Ramos (cell line): Measurements from ENCODE around the gene GTF2H4.

Experiments used
- in situ Hi-C: fragments of 300-500 bp; cut with MboI; formaldehyde crosslinking; loops from one replicate; pipeline ENCODE4 v1.14.3; 2022; ENCODE audit warnings: low sequenced_read_pairs; ENCODE audit not compliant: unreplicated experiment

GTF2H4 gene

DNA sequence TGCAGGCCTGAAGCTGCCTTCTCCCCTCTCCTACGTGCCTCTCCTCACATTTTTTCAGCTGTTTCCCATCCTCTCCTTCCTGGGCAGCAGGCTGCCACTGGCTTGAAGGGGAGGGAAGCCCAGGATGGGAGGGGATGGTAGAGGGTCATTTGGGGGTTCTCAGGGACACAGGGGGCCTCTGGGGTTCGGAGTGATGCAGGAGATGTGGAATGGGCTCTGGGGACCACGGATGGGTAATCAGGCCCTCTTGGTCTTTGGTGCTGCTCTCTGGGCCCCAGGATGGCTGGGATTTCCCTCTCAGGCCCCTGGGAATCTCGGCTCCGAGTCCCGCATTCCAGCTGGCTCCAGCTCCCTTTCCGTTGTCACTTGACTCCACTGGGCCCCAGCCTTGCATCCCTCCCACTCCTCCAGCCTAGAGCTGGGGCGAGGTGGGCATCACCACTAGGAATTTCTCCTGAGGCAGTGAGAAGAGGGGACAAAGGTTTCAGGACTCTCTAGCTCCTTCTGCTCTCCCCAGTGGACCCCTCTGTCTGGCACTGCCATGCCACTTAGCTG is 25.7 kb upstream of the GTF2H4 start:
- in situ Hi-C loops = no loop called here

DNA sequence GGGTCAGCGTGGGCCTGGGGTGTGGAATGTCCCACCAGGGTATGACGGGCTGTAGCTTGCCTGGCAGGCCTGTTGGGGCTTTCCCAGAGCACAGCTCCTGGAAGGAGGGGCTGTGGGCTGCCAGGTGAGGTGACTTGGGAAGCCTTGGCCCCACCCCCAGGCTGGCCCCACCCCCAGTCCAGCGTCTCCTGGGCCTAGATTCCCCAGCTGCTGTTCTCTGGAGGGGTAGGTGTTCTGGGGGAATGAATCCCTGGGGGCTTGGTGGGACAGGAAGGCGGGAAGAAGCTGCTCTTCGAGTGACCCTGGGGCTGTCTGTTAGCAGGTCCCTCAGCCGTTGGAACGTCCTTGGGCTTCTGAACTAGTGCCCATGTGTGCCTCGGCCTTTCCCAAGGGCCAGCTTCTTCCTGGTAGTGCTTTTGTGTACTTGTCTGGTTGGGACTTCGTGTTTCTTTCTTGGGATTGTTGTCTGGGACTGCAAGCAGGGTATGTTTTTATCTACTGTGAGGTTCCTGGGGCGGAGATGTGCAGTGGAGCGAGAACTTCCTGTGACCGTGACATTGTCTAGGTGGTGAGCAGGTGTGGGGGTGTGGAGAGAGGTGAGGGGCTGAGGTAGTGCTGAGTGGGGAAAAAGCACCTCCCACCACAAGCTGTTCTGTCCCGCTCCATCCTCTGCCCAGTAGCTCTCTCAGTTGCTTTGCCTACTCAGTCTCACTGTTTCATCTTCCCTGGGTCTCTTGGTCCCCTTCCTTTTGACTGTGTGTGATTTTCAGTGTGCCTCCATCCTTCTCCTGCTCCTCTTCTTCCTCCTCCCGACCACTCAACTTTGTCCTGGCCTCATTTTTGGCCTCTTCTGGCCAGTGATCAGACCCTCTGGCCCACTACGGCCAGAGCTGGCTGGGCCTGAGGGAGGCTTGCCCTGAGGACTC is 25.0 kb upstream of the GTF2H4 start:
- in situ Hi-C loops = no loop called here

DNA sequence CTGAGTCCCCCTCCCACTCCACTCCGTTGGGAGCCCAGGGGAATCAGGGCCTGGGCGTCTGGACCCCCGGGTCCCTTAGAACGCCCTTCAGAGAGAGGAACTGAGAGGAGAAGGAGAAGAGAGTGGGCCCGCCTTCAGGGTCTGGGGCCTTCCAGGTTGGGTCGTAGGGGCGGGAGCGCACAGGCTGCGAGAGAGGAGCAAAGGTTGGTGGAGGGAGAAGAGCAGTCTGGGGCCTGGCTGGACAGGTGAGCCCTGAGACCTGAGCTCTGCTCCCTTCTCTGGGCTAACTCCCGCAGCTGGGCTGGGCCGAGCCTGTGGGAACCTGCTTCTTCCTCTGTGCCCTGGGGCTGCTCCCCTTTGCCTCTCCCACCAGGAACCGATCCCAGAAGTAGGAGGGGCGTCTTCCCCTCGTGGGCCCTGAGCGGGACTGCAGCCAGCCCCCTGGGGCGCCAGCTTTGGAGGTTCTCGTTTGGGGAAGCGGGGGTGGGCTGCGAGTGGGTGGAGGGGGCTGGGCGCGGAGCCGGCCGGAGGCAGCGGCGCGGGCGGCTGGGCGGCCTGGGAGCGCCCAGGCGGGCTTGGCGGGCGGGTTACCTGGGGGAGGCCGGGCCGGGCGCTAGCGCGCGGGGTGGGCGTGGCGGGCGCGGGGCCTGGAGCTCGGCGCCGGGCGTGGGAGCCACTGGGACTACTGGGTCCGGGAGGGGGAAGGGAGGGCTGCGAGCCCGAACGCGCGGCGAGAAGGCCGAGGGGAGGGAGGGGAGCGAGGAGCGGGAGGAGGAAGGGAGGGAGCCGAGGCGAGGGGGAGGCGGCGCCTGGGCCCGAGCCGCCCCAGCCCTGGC is 24.1 kb upstream of the GTF2H4 start, which contains the start of gene DDR1:
Gene DDR1, plus strand, starts transcription at position 835 of the 836 bp plus-strand sequence. CDS start 4,211 bp downstream, outside the sequence.
- in situ Hi-C loops = no loop called here

DNA sequence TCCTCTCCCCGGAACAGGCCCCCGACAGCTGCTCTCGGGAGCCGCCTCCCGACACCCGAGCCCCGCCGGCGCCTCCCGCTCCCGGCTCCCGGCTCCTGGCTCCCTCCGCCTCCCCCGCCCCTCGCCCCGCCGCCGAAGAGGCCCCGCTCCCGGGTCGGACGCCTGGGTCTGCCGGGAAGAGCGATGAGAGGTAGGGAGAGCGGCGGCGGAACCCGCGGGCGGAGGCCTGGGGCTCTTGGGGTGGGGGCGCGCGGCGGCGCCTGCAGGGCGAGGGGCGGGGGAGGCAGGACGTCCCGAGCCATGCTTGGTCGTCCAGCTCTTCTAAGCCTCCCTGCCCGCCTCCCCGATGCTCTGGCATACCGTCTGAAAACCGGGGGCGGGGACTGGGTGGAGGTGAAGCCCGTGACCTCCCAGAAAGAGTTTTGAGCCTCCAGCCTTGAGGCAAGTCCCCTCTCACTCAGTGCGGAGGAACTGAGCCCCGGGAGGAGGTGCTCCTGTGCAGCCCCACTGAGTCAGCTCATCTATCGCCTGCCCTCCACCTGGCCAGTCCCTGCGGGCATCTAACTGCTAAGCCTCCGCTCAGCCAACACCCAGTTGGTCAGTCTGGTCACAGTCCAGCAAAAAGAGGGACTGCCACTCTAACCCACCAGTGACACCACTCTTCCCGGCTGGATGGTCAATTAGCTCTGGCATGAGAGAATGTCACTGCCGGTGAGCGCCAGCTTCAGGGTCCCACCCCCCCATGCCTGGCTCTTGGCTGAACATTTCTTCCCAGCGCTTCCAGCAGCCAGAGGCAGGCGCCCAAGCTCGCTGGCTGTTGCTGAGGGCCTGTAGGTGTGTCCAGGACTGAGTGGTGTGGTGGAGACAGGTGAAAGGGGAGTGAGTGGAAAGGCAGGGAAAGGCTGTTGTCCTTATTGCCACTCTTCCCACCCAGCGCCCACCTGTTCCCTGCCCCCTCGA is 23.2 kb upstream of the GTF2H4 start:
- in situ Hi-C loops = no loop called here

DNA sequence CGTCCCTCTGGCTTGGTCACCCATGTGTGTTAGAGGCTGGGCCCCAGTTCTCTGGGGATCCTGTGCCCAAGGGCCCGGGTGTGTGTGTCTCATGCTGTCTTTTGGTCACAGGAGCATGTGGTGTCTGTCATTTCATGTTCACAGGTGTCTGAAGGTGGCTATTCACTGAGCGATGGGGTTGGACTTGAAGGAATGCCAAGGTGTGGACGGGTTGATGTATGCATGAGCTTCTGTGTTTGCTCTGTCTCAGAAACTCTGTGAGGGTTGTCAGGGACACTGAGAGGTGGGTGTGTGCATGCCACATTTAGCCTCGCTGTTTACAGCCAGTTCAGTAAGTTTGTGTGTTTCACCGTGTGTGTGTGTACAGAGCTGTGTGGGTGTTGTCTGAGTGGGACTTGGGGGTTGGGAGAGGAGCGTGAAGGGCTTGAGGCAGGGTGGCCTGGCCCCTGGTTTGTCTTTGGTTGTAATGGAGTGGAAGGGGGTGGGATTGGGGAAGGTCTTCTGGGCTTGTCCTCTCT is 22.5 kb upstream of the GTF2H4 start:
- in situ Hi-C loops = no loop called here

DNA sequence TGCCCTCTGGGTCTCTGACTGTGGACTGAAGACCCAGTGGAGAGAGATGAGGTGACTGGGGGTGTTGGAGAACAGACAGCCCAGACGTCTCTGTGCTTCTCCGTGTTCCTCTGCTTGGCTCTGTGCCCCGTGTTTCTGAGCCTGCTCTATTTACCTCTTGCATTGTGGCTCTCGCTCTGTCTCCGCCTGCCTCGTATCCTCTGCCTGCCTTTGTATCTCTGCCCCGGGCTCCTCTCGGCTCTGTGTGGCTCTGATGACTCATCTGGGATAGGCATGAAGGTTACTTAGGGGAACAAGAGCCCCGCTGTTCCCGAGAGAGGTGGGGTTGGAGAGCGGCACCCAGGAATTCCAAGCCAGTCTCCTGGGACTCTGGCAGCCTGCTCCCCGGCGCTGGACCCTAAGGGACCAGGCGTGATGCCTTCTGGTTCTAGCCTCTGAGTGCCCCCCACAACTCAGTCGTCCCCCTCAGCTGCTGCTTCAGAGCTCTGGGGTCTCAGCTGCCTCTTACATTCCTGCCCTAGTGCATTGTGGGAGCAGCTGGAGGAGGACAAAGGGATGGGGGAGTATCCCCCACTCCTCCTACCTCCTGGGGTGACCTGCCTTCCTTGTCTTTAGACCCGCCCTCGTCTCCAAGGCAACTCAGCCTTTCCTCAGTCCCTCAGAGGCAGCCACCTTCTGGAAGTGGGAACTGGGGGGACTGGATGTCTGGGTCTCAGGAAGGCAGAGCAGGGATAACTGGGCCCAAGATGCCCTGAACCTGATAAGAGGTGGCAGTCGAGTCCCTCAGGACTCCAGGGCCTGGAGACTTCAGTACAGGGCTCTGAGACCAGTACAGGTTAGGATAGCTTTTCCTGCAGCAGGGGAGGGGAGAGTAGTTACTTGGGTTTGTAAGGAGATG is 21.8 kb upstream of the GTF2H4 start:
- in situ Hi-C loops = no loop called here

DNA sequence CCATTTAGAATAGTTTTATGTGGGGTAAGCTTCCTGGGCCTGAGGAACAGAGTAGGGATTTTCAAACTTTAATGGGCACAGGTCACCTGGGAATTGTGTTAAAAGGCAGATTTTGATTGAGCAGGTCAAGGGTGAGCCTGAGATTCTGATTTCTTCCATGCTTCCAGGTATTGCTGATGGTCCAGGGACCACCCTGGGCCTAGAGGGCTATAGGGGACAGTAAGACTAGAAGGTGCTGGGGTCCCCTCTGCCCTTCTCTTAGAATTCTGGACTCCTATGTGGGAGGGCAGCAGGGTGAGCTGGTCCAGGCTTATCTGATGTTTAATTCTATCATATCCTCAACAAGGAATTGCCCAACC is 21.1 kb upstream of the GTF2H4 start:
- in situ Hi-C loops = no loop called here

- in situ Hi-C loops = no loop called here
Measured at GRCh38 chr6:30887901-30888815, 19.8 kb upstream of the GTF2H4 start.

DNA sequence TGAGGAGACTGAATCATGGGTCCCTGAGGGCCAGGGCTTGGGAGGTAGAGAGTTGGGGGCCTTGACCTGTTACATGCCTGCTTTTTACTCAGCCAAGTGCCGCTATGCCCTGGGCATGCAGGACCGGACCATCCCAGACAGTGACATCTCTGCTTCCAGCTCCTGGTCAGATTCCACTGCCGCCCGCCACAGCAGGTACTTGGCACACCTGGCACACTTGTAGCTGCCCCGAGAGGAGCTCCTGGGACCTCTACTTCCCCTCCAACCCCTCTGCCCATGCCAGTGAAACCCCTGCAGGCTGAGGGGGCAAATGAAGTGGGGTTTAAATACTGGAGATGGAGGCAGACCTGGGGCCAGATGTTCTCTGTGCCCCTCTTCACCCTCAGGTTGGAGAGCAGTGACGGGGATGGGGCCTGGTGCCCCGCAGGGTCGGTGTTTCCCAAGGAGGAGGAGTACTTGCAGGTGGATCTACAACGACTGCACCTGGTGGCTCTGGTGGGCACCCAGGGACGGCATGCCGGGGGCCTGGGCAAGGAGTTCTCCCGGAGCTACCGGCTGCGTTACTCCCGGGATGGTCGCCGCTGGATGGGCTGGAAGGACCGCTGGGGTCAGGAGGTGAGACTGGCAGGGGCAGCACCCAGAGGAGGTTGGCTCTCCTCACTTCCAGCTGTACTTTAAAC is 19.1 kb upstream of the GTF2H4 start:
- in situ Hi-C loops = no loop called here

- in situ Hi-C loops = no loop called here
Measured at GRCh38 chr6:30889496-30889885, 18.5 kb upstream of the GTF2H4 start.

- in situ Hi-C loops = no loop called here
Measured at GRCh38 chr6:30889921-30890645, 17.9 kb upstream of the GTF2H4 start.

DNA sequence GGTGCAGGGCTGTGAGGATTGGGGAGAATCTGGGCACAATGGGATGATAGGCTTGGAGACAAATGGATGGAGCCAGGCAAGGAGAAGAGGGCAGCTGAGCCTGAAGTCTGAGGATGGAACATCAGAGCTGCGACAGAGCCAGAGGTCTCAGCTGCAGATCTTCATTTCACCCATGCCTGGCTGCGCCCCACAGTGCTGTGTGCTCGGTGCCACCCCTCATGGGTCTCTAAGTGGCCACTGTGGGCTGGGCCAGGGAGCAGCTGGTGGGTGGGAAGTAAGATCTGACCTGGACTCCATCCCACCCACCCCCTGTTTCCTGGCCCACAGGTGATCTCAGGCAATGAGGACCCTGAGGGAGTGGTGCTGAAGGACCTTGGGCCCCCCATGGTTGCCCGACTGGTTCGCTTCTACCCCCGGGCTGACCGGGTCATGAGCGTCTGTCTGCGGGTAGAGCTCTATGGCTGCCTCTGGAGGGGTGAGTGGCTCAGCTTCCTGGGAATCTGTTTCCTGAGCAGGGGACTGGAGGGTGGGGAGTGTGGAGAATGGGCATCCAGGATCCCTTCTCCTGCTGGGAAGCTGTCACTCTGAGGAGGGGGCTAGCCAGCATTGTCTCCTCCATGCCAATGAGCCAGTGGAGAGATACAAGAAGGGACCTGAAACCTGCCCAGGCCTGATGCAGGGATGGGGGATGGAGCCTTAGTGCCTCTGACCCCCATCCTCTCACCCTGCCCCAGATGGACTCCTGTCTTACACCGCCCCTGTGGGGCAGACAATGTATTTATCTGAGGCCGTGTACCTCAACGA is 17.2 kb upstream of the GTF2H4 start:
- in situ Hi-C loops = no loop called here

DNA sequence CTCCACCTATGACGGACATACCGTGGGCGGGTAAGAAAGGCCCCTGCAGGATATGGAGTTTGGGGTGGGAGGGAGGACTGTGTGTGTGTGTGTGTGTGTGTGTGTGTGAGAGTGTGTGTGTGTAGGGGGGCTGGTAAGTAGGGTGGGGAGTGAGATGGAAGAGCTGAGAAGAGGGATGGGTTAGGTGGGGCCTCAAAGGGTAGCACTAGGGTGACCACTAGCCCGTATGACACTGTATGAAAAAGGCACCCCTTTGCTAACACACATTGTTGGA is 16.6 kb upstream of the GTF2H4 start:
- in situ Hi-C loops = no loop called here

- in situ Hi-C loops = no loop called here
Measured at GRCh38 chr6:30891816-30892538, 16.0 kb upstream of the GTF2H4 start.

DNA sequence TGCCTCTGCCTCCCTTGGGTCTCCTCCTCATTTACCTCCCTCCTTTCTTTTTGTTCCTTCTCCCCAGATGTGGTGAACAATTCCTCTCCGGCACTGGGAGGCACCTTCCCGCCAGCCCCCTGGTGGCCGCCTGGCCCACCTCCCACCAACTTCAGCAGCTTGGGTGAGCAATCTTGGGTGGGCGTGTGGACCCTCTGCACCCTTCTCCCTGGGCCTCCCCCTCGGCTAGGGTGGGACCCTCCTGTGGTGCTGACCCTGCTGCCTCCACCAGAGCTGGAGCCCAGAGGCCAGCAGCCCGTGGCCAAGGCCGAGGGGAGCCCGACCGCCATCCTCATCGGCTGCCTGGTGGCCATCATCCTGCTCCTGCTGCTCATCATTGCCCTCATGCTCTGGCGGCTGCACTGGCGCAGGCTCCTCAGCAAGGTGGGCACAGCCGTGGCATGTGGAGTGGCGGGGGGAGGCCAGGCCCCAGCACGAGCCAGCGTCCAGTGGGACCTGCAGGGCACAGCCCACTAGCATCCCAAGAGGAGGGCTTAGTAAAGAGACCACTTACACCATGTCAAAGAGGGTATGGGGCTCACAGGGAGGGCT is 14.9 kb upstream of the GTF2H4 start:
- in situ Hi-C loops = no loop called here
